LNCAP (cell line): ENCODE results near the gene AKIP1.

Source experiments
- TF ChIP-seq, protein P1 (sequence below): fragments of 450-650 bp; IDR thresholded peaks from 2 replicates; pipeline ENCODE4 v1.5.1; 2017; ENCODE audit warnings: mild to moderate bottlenecking

Gene AKIP1

DNA sequence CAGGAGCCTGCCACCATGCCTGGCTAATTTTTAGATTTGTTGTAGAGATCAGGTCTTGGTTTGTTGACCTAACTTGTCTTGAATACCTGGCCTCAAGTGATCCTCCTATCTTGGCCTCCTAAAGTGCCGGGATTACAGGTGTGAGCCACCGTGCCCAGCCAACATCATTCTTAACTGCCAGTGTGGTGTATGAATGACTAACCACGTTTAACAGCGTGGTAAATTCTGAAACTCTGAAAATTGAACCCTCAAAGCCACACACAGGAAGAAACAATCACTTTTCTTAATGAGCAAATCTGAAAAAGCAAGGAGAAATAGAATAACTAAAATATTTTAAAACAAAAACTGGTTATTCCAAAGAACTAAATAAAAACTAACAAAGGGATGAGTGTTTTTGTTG is 45.9 kb downstream of the AKIP1 start:
- TF ChIP-seq, protein P1, sequence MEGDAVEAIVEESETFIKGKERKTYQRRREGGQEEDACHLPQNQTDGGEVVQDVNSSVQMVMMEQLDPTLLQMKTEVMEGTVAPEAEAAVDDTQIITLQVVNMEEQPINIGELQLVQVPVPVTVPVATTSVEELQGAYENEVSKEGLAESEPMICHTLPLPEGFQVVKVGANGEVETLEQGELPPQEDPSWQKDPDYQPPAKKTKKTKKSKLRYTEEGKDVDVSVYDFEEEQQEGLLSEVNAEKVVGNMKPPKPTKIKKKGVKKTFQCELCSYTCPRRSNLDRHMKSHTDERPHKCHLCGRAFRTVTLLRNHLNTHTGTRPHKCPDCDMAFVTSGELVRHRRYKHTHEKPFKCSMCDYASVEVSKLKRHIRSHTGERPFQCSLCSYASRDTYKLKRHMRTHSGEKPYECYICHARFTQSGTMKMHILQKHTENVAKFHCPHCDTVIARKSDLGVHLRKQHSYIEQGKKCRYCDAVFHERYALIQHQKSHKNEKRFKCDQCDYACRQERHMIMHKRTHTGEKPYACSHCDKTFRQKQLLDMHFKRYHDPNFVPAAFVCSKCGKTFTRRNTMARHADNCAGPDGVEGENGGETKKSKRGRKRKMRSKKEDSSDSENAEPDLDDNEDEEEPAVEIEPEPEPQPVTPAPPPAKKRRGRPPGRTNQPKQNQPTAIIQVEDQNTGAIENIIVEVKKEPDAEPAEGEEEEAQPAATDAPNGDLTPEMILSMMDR, result no peak

DNA sequence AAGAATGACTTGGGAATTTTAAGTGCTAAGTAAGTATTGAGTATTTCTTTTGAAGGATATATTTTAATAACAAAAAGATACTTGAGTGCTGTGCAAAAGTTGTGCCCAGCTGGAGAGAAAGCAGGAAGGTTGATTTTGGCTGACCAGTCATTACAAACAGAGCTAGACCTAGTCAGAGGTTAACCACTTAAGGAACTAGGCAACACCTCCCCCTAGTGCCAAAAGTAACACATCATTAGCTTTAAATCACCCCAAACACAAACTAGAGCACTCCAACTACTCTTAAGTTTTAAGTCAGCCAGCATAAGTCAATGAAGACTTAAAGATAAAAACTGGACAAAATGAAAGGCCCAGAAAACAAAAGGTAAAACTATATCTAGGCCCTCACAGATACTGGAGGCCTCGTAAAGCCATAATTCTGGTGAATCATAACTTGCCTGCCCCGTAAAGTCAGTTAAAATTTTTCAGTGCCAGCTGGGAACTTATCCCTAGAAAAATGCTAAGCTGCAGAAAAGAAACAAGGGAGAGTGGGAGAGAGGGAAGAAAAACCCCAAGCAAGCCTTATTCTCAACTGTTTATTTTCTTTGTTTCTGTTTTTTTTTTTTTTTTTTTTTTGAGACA is 48.7 kb downstream of the AKIP1 start:
- TF ChIP-seq, protein P1, result peak; percentile 71

DNA sequence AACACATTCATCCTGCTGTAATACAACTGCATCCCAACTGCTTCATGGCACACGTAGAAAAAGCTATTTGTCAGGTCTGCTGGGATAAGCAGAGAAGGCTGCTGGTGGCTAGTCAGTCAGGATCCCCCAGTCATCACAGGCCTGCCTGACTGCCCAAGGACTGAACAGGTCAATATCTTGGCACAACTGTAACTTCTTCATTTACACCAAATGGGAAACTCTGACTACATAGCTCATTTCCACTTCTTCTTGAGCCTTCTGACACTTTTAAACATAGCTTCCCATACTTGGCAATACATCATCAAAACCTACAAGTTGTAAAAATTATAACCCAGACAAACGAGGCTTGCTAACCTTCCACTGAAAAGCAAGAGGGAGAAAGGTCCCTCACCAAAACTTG is 50.4 kb downstream of the AKIP1 start:
- TF ChIP-seq, protein P1, result no peak

DNA sequence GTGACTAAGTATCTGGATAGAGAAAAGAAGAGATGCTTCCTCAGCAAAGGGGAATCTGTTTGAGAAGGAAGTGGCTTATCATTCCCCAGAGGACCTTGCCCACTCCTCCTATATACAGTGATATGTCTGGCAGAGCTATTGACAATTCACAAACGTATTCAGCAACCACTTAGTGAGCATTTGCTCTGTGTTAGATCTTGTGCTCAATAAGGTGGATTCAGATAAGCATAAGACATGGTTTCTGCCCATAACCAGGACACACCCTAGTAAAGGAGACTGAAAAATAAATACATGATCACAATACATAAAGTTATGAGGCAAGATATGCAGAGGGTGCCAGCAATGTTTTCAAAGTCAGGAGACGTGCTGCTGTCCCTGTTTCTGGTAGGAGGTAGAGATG is 51.9 kb downstream of the AKIP1 start:
- TF ChIP-seq, protein P1, result no peak

DNA sequence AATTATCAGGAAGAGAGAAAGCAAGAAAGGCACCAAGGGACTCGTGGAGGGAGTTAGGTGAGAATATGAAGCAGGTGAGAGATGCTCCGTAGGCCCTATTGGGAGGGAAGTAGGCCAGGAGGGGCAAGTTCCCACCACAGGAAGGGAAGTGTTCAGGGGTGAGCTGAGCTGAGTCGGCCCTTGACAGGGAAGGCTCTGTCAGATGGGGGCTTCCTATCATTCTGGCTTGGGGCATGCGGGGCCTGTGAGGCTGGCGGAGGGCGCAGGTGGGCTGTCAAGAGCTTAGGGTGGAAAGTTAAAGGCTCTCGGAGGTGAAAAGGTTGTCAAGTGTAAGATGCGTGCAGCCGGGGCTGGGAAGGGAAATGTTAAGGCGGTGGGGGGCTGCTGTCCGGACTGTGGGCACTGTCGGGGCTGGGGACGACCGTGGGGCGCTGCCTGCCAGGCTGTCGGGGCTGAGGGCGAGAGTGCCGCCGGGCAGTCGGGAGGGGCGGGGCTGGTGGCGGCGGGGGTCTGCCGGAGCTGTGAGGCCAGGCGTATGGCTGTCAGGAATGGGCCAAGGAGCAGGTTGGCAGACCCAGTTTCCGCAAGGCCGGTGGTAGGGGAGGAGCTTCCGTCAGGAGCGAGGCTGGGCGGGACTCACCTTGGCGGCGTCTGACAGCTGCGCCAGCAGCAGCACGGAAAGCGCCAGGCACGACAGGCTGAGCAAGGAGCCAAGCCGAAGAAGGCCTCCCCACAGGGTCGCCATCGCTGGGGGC is 52.8 kb downstream of the AKIP1 start:
- TF ChIP-seq, protein P1, result no peak

DNA sequence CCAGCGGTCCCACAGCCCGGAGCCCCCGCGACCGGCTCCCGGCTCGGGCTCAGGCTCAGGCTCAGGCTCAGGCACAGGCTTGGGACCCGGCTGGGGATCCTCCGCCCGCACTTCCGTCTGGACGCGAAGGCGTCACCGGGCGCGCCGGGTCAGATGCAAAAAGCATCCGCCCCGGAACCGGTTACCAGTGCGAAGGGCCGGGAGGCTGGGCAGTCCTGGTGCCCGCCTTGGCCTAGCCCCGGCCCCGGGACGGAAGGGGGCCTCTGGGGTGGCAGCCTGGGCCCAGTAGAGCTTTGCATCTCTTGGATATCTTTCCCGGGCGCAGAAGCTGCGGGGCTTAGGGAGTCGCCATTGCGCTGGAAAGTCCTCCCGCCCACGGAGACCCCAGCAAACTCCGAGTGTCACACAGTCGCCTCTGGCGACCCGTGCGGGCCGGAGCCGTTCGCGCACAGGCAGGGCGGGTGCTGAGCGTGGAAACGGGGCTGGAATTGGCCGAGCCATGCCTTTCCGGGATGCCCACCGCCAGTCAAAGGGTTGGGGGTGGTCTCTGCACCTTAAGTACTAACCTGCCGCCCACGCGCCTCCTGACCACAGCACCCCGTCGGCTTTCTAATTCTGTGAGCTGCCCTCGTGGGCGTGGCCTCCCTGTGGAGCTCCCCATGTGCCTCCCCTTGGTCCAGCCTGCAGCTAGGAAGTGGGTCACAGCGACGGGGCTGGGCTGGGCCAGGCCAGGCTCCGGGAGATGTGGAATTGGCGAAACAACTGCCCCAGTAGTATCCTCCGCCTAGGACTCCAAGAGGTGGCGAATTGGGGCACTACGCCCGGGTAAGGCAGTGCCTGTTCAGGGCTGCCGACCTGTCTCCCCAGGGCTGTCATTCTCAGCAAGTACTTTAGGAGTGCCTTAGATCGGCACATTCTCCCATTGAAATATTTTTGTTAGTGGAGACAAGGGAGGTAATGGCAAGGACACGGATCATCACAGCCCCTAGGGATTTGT is 53.6 kb downstream of the AKIP1 start, which contains the start of gene TMEM9B:
TMEM9B (minus strand) TSS at position 119 of the 997 bp plus-strand sequence. CDS start 129 bp downstream, outside the sequence.
- TF ChIP-seq, protein P1, result no peak

DNA sequence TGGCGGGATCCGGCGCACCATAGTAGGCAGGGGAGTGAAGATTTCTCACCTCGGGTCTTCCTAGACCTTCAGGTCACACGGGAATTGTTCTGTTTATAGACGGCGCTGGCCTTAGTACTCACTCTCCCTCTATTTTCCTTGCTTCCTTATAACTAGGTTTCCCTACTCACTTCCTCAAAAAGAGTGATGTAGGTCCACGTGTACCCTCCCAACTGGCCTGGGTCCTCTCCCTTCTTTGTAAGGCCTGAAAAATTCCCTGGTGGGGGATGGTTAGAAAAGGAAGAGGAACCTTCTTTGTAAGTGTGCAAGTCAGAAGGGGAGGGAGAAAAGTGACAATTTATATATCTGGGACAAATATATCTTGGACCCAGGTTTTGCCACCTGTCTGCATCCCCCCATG is 56.2 kb downstream of the AKIP1 start:
- TF ChIP-seq, protein P1, result no peak
